IPS-NIHi7 (cell line): Measurements from ENCODE around the gene DPPA4.
"Not testable (repeated sequence)": the region's sequence is repeated elsewhere in the genome, so short reads cannot be mapped to it uniquely, and the experiment has no call there.

Experiments
- DNase-seq: peaks from one replicate; pipeline ENCODE4 v3.0.0; 2012; ENCODE audit warnings: mixed read lengths; ENCODE audit errors: extremely low spot score

DPPA4 gene, protein sequence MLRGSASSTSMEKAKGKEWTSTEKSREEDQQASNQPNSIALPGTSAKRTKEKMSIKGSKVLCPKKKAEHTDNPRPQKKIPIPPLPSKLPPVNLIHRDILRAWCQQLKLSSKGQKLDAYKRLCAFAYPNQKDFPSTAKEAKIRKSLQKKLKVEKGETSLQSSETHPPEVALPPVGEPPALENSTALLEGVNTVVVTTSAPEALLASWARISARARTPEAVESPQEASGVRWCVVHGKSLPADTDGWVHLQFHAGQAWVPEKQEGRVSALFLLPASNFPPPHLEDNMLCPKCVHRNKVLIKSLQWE

DNA sequence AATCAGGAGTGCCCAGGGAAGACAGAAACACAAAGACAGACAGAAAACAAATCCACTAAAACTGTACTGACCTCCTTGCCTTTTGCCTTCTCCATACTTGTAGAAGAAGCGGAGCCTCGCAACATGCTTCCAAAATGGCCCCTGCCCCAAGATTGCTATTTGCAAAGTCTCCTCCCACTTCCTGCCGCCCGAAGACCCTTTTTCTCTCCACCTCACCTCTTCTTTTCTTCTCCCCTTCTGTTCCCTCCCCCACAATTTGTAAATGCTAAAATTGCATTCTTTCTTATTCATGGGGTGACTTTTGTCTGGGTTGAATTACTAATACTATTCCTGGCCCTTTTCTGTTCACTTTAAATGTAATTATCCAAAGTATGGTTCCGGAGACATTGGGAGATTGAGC is at the start of gene DPPA4:
TSS of gene DPPA4 (minus strand) at position 154 of the 400 bp plus-strand sequence. CDS start at position 125, 29 bp downstream.
- DNase-seq, result peak; percentile 69

DNA sequence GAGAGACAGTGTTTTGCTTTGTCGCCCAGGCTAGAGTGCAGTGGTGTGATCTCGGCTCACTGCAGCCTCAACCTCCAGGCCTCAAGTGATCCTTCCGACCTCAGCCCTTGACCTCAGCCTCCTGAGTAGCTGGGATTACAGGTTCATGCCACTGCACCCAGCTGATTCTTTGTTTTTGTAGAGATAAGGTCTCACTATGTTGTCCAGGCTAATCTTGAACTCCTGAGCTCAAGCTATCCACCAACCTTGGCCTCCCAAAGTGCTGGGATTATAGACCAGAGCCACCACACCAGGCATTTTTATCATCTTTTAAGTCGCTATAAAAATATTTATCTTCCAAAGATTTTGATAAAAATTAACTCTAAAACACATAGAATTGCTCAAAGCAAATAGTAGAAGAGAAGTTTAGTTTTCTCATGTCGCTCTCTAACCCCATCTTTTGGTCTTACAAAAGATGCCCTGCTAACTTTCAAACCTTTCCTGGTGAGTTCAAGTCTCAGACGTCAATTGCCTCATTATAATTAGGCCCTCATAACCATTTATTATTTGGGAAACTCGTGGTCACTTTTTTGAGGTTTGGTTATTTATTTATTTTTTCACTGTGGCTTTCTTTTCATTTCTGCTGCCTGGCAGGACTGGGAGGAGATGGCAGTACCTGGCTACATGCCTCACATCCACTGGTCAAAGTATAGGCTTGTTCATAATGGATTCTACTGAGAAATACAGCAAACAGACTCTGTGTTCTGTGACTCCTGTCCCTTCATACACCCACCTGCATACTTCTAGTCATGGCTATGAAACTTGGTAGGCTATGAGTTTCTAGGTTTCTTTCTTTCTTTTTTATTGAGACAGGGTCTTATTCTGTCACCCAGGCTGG is 48.3 kb upstream of the DPPA4 start:
- DNase-seq, result no peak

DNA sequence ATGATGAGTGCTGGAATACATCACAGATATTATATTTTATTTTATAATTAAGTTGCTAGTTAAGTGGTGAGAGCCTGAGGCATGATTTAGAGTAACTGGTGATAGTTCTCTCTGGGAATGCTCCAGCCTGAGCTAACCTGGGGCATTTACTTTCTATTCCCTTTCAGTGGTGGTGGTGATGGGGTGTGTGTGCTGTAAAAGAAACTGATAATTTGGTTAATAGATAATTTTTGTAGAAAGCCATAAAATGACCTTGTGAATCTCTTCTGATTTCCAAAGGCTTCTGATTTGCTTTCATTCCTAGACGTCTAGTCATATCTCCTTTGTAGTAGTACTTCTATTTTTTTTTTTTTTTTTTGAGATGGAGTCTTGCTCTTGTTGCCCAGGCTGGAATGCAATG is 46.8 kb upstream of the DPPA4 start:
- DNase-seq, result no peak

DNA sequence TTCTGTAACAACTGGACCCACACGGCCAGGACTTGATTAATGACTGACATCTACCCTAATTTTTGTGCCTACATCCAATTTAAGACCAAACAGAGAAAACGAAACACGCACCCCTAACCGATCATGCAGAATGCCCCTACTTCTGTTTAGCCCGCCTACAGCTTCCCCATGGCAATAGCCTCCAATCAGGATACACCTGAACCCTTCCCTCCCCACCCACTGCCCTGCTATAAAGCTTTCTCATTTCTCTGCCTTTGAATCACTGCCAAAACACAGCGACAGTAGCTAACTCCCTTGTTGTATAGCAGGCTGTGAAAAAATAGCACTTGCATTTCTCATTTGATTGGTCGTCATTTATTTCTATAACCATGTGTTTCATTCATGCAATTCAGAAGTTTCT is 45.2 kb upstream of the DPPA4 start:
- peak; percentile 31 for DNase-seq

DNA sequence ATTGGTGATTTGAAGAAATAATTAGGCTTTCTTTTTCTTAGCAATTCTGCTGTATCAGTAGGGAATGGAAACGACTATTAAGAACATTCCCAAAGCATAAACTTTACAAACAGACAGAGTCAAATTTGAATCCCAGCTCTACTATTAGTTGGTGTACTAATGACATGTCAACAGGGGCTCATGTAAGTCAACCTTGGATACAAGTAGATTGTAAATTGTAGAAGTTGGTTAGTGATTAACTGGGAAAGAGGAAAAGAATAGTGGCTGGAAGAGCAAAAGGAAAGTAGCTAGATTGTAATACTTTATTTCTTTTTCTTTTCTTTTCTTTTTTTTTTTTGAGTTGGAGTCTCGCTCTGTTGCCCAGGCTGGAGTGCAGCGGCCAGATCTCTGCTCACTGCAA is 38.6 kb upstream of the DPPA4 start:
- no peak for DNase-seq

DNA sequence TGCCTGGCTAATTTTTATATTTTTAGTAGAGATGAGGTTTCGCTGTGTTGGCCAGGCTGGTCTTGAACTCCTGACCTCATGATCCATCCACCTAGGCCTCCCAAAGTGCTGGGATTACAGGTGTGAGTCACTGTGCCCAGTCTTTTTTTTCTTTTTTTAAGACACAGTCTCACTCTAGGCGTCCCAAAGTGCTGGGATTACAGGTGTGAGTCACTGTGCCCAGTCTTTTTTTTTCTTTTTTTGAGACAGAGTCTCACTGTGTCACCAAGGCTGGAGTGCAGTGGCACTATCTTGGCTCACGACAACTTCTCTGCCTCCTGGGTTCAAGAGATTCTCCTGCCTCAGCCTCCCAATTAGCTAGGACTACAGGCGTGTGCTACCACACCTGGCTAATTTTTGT is 37.1 kb upstream of the DPPA4 start:
- not testable (repeated sequence) for DNase-seq

DNA sequence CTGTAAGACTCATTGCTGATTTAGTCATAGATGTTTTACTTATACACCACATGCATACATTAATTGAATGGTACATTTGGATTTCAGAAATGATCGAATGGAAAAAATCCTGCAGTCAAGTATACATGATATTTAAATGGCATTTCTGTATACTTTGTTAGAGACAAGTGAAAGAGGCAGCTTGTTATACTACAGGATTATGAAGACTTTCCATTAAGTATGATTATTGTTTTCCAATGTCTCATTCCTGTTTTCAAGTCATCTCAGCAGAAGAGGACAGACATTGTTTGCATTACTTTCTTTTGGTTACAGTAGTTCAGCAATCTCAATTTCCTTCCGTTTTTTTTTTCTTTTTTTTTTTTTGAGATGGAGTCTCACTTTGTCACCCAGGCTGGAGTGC is 36.6 kb upstream of the DPPA4 start:
- DNase-seq, result no peak

DNA sequence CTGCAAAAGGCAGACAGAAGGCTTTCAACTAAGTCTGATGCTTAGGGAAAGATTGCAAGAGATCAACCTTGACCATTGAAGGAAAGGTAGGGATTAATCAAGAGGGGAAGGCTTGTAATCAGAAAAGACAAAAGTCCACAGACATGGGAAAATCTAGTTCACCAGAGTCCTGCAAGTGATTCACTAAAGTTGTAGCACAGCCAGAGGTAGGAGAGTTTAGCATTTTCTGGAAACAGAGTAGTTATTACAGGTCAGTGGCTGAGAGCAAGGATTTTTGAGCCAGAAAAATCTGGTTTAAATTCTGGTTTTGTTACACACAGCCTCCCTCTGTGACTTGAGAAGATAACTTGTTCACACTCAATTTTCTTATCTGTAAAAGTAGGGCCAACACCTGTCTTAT is 35.3 kb upstream of the DPPA4 start:
- no peak for DNase-seq

DNA sequence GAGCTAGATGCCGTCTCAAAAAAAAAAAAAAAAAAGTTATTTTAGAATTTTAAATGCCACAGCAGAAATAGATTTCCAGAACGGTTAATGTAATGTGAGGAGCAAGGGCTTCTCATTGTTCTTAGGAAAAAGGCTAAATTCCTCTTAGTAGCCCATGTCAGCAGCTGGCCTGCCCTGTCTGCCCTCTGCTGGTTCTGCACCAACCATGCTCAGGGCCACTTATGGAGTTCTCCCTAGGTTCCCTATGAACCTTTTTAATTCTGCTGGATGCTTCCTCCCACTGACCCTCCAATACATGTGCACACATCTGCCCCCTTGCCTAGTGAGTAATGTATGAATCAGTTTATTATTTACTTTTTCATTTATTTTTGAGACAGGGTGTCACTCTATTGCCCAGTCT is 32.2 kb upstream of the DPPA4 start:
- peak; percentile 69 for DNase-seq

DNA sequence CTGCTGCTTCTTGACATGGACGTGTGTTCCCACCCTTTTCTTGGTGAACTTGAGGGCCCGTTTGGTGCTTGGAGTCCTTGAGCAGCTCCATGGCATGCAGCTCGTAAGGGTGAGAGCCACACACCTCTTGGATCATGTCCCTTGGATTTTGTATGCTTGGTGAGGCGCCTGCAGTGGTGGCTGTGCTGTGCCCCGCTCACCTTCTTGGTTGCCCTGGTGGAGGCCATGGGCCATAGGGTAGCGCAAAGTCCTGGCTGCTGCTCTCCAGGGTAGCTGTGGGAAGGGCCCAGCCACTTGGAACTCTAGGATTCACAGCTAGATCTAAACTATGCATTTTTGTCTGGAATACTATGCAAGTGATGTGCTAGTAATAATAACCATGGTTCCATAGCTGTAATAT is 26.7 kb upstream of the DPPA4 start:
- DNase-seq, result no peak

DNA sequence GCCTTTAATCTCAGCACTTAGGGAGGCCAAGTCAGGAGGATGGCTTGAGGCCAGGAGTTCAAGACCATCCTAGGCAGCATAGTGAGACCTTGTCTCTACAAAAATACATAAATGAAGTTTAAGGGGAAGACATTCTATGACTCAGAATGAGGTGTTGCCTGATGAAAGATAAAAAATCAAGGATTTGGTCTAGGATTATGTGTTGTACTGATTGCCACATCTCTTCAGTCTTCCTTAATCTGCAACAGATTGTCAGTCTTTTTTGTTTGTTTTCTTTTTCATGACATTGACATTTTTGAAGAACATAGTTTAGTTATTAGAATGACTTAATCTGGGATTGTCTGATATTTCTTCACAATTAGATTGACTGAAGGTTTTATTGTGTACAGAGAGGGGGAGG is 26.3 kb upstream of the DPPA4 start:
- DNase-seq, result no peak

DNA sequence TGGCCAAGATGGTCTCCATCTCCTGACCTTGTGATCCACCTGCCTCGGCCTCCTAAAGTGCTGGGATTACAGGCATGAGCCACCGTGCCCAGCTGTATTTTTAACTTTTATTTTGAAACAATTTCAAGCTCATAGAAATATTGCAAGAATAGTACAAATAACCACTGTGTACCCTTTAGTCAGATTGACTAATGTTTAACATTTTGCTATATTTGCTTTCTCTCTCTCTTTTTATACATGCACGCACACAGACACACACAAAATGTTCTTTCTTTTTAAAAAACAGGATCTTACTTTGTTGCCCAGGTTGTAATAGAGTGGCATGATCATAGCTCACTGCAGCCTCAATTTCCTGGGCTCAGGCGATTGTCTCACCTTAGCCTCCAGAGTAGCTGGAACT is 25.5 kb upstream of the DPPA4 start:
- DNase-seq, result no peak

DNA sequence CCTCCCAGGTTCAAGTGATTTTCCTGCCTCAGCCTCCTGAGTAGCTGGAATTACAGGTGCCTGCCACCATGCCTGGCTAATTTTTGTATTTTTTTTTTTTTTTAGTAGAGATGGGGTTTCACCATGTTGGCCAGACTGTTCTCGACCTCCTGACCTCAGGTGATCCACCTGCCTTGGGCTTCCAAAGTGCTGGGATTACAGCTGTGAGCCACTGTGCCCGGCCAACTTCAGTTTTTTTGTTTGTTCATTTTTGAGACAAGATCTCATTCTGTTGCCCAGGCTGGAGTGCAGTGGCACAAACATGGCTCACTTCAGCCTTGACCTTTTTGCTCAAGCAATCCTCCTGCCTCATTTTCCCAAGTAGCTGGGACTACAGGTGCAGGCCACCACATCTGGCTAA is 21.5 kb upstream of the DPPA4 start:
- DNase-seq, result not testable (repeated sequence)

DNA sequence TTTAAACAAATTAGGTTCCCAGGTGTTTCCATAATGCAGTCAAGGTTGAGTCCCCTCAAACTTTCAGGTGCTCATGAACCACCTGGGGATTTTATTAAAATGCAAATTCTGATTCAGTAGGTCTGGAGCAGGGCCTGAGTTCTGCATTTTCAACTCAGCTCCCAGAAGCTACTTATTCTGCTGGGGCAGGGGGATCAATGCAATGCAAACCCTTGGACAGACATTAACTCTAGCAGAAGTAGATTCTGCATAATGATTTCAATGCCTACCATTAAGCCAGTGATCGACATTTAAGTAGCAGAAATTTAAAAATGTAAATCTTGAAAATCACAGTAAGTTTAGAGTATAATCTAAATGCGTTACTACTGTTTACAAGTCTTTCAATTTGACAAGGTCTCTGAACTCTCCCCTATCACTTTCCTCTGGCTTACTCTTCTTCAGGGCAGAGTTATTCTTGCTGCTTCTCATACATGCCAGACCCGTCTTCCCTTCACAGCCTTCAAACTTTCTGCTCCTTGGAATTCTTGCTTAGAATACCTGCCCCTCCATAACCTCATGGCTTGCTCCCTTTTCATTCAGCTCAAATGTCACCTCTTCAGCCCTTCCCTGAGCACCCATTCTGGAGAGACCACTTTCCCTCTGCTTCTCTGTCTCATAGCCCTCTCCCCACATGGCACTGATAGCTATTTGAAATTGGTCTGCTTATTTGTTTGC is 19.3 kb upstream of the DPPA4 start:
- peak; percentile 15 for DNase-seq

DNA sequence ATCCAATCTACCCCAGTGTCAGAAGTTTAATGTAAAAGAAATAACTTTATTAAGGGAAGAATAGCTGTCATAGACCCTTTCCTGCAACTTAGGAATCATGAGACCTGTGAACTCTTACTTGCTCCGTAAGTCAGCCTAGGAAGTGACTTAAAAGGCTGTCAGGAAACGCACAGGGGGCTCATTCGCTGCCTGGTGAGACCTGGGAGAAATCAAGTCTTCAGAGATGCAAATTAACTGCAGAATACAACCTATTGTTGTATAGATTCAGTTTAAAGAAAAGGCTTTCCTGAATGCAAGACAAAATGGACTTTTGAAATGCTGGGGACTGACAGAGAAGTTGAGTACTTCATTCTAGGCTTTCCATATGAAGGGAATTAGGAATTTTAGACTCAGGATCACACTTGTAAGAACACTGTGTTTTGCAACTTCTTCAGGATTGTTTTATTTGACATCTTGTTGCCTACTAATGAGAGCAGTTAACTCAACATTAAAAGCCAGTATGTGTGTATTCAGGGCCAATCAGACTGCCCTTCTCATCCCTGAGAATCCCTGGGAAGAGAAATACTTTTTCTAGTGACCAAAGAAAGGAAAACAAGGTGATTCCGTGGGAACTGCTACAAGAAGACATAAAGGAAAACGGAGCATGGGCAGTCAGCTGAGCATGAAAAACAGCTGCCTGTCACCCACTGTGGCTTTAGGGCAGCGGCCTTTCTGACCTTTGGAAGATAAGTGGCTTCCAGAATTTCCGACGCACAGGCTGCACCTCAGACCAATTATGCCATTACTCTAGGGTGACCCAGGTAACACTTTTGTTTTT is 18.5 kb upstream of the DPPA4 start:
- peak; percentile 67 for DNase-seq

DNA sequence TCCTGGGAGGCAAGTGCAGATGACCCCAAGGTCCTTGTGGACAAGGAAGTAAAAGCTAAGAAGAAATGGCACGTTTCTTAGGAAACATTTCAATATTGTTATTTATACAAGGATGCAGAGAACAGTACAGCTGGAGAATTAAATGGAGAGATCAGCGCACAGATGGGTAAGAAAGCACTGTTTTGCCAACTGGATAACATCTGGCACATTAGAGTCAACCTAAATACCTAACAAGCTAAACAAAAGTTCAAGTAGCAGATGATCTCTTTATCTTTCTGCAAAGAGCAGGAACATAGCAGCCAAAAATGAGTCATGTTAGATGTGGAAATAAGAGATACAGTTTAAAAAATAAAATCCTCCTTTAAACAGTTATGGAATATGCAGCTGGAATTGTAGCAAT is 15.7 kb upstream of the DPPA4 start:
- no peak for DNase-seq

DNA sequence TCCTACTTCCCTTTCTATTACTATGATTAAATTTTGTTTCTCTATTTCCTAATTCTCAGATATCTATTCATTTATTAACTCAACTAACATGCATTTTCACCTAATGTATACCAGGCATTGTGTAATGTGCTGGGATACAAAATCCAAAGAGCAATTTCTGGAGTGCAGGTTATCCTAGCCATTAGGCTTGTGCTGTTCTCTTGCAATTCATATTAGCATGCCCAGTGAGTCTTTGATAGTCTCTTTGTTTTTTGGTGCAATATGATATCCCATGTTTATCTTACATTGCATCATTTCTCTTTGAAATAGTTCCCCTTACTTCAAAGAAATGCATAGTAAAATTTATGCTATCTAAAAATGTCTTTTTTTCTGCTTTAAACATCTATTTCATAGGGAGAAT is 13.9 kb upstream of the DPPA4 start:
- DNase-seq, result no peak

DNA sequence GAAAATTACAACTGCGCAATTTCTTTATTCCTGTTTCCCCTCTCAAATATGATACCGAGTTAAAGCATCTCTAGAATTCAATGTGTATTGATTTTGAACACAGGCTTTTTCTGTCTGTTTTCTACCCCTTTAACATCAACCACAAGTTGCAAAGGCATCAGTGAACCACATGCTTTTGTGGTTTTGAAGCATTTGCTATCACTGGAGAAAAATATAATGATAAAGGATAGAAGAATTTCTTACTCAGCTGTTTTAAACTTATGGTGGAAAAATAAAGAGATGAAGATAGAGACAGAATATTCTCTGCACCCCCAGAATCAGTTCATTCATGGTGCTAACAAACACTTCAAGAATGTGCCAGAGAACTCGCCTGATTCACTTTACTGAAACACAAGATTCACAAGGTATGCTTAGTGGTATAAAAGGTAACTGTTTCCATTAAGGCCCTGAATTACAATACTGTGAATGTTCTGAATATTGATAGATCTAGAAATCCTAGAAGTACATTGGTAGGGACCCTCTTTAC is 9.5 kb upstream of the DPPA4 start:
- DNase-seq, result no peak

DNA sequence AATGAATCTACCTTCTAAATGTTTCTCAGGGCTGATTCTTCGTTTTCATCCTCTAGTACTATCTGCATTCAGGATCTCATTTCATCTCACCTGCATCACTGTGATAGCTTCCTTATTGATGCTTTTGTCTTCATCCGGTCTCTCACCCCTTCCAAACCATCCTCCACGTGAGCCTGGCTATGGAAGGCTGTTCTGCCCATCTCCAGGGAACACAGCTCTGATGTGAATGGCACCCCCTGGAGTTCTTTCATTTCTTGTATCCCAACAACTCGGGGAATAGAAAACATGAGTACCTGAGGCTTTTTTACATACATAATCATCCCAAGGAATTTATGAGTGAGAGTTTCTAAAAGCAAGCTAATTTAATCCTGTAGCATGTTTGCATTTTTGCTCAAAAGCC is 8.8 kb upstream of the DPPA4 start:
- no peak for DNase-seq

DNA sequence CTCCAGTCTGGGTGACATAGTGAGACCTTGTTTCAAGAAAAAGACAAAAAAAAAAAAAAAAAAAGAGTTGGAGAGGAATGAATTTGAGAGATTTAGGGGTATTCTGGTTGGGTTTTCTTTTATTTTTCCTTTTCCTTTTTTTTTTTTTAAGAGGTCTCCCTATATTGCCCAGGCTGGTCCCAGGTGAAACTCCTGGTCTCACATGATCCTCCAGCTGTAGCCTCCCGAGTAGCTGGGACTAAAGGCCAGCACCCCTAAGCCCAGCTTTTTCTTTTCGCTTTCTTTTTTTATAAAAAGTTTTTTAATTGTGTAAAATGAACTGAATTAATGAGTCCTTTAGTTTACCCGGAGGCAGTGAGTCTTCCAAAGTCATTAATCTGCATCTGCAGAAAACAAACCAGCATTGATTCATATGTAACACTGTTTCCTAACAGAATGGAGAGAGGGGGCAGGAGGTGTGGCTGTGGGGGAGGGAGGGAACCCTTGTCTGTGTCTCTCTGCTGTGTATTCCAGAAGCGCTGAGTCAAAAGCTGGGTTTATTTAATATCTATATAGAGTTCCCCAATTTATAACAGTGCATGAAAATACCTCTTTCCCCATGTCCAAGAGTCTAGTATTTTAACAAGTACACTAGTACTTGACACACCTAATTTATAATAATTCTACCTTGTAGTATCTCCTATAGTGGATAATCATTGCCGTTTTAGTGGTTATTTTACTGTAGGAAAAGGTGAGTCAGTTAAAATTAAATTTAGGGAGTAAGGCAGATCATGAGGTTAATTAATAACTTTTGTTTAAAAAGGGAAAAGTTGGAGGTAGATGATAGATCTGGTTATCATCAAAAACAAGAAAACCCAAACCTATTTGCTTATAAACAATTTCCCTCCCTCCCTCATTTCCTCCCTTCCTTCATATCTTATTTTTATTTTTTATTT is 2.6 kb upstream of the DPPA4 start:
- peak; percentile 63 for DNase-seq
